SJCRH30 (cell line): ENCODE results near the gene MORN5. TPM values are rescaled to one million over a fixed set of nuclear protein-coding genes. Genes with fewer than 3 reads are reported as not detected.

ENCODE experiments used
- DNase-seq, 2 experiments: peaks; one replicate each; pipeline ENCODE4 v3.0.0-alpha.2; 2015 to 2020
- H3K27ac ChIP-seq: fragments of 250-450 bp; sonication (Bioruptor Pico); 2 replicates; pipeline ENCODE4 v1.5.1; 2020; ENCODE audit warnings: mild to moderate bottlenecking, moderate library complexity
- H3K27me3 ChIP-seq: fragments of 250-450 bp; sonication (Bioruptor Pico); 2 replicates; pipeline ENCODE4 v1.5.1; 2020; ENCODE audit warnings: mild to moderate bottlenecking, moderate library complexity
- H3K36me3 ChIP-seq: fragments of 250-450 bp; sonication (Bioruptor Pico); 2 replicates; pipeline ENCODE4 v1.5.1; 2020; ENCODE audit warnings: mild to moderate bottlenecking, moderate library complexity
- H3K4me1 ChIP-seq: fragments of 250-450 bp; sonication (Bioruptor Pico); 2 replicates; pipeline ENCODE4 v1.5.1; 2020; ENCODE audit warnings: mild to moderate bottlenecking, moderate library complexity
- H3K4me3 ChIP-seq: fragments of 250-450 bp; sonication (Bioruptor Pico); 2 replicates; pipeline ENCODE4 v1.5.1; 2020; ENCODE audit warnings: mild to moderate bottlenecking, moderate library complexity
- H3K9me3 ChIP-seq: fragments of 250-450 bp; sonication (Bioruptor Pico); replicated peaks from 2 replicates; pipeline ENCODE4 v1.5.1; 2020; ENCODE audit warnings: mild to moderate bottlenecking, moderate library complexity
- total RNA-seq: library from RNA; depleted of rRNA; stranded (reverse); fragments of >200 nt; shearing (Covaris generic); gene quantifications from 2 replicates; pipeline ENCODE4 v1.2.3, GENCODE V29; 2014

Gene MORN5
- total RNA-seq, 1 experiment from 2014 or later = not detected

DNA sequence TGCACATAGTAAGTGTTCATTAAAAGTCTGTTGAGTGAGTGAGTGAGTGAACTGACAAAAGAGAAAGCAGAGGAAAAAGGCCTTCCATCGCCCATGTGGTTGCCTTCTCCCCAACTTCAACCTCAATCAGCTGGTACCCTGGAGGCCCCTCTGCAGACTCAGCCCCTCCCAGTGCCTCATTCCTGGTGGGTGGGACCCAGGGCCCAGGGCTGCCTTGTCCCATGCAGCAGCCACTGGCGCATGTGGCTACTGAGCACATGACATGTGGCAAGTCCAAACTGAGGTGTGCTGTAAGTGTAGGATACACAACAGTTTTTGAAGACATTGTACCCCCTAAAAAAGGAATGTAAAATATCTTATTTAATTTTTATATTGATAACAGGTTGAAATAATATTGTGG lies 29.7 kb upstream of the MORN5 start:
- Histone ChIP-seq H3K9me3 (no peaks in the 10 kb centered on the region), H3K4me3 (no peak overlapping the region), H3K4me1 (peaks cover 3% of the 10 kb centered on the region; the same call in 1 of the 2 replicates), H3K27ac (no peak overlapping the region), H3K27me3 (peaks cover 3% of the 10 kb centered on the region; the same call in 1 of the 2 replicates), H3K36me3 (no peaks in the 10 kb centered on the region)
- DNase-seq = no peak

DNA sequence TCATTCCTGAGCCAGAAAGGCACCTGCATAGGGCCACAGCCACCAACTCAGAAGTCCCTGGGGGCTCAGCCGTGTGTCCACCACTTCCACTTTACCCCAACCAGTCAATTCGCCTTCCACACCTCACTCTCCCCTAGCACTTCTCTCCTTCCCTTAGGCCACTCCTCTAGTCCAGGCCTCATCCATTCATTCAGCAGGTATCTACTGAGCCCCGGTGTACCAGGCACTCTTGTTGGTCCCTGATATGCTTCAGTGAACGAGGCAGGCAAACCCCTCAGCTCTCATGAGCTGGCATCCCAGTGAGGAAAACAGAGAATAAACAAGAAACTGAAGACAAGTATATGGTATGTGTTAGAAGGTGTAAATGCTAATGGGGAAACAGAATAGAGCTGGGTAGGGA lies 28.9 kb upstream of the MORN5 start:
- Histone ChIP-seq H3K27me3 (peaks cover 3% of the 10 kb centered on the region; the same call in 1 of the 2 replicates), H3K4me1 (peaks cover 5% of the 10 kb centered on the region; the same call in 1 of the 2 replicates), H3K27ac (no peak overlapping the region), H3K4me3 (no peak overlapping the region), H3K9me3 (no peaks in the 10 kb centered on the region), H3K36me3 (no peaks in the 10 kb centered on the region)
- no peak for DNase-seq

DNA sequence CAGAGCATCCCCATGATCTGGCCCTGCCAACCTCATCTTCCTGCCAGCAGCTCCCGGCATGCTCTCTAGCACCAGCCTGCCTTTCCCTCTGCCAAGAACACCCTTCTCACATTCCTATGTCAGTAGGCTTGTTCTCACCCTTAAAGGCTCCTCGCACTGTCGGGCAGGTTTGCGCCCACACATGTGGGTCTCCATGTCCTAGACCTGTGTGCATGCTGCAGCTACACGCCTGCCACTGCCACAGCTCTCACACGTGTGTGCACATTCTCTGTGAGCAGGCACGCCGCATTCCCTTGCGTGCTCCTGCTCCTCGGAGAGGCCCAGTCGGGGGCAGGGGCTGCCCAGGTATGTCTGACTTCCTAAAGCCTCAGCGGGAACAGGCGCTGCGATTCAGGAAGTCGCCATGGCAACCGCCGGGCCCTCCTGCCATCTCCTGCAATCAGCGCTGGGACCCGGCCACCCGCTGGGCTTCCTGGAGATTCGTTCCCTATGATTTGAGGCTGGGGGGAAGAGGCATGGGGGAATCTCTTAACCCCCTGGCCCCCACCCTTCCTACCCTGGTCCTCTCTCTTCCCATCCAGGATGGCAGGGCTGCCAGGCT lies 28.2 kb upstream of the MORN5 start:
- no peaks in the 10 kb centered on the region for H3K36me3 ChIP-seq
- H3K4me3 ChIP-seq = no peak overlapping the region
- no peak overlapping the region for H3K27ac ChIP-seq
- peaks cover 3% of the 10 kb centered on the region; the same call in 1 of the 2 replicates for H3K27me3 ChIP-seq
- H3K4me1 ChIP-seq = peaks cover 6% of the 10 kb centered on the region; the same call in 1 of the 2 replicates
- H3K9me3 ChIP-seq = no peaks in the 10 kb centered on the region
- DNase-seq = peak; percentile 43 to 45

DNA sequence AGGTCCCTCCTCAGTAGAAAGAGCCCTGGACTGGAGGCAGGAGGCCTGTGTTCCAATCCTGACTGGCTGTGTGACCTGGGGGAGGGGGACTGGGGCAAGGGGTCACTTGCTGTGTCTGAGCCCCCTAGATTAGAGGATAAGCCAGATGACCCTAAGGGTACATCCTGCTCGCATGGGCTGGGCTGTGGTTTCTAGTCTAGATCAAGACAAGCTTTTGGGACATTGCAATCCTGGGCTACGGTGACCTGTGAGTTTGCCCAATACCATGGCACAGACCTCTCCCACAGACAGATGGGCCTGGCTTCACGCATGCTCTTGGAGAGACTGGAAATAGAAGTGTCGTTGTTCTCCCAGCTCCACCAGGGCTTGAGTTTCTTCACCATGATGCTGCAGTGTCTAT lies 27.2 kb upstream of the MORN5 start:
- H3K4me3 ChIP-seq = no peak overlapping the region
- H3K27me3 ChIP-seq = peaks cover 3% of the 10 kb centered on the region; the same call in 1 of the 2 replicates
- DNase-seq = no peak
- no peak overlapping the region for H3K27ac ChIP-seq
- H3K9me3 ChIP-seq = no peaks in the 10 kb centered on the region
- H3K36me3 ChIP-seq = no peaks in the 10 kb centered on the region
- H3K4me1 ChIP-seq = peaks cover 6% of the 10 kb centered on the region; the same call in 1 of the 2 replicates

DNA sequence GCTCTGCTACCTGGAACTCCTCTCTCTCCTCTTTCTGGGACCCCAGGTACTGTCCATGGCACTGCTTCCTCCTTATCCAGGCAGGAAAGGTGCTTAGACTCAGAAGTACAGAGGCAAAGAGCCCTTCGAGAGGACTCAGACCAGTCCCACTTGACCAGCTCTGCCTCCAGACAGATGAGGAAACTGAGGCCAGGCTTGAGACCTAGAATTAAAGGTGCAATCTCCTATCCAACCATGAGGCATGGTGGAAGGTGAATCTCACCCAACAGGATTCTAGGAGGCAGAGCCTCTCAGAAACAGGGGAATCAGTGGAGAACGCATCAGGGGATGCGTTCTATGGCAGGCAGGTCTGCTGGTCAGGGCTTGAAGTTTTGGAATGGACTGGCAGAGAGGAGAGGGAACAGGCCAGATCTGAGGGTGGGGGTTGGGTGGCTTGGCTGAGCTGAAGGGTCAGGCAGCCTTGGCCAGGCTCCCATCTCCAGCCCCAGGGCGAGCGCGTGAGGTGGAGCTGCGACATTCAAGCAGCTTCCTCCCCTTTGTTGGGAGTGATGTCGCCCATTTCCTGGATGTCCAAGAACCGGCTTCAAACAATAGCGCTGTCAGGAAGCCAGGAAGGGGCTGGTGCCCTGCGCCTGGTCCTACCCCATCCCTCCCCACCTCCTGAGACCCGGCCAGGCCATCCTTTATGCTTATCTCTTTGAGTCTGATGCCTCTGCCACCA lies 26.3 kb upstream of the MORN5 start:
- Histone ChIP-seq H3K27me3 (peaks cover 3% of the 10 kb centered on the region; the same call in 1 of the 2 replicates), H3K36me3 (no peaks in the 10 kb centered on the region), H3K27ac (no peak overlapping the region), H3K9me3 (no peaks in the 10 kb centered on the region), H3K4me3 (no peak overlapping the region), H3K4me1 (peaks cover 6% of the 10 kb centered on the region; the same call in 1 of the 2 replicates)
- no peak for DNase-seq

DNA sequence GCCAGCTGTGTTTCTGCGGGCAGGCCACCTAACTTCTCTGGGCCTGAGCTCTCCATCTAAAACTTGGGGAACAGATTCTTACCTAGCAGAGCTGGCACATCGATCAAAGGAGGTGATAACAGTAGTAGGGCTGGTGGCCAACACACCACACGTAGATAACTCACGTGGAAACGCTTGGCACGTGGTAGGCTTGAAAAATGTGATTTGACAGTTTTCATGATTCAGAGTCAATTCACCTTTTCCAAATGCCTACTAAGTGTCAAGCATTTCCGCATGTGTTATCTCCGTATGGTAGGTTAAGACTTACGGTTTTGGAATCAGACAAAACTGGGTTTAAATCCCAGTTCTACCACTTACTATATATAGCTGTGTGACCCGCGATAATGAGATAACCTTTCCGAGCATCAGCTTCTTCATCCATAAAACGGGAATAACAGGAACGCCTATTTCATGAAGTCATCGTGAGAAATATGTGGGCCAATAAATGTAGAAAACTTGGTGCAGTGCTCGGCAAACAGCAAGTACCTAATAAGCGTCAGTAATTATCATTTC lies 25.6 kb upstream of the MORN5 start:
- Histone ChIP-seq H3K36me3 (no peaks in the 10 kb centered on the region), H3K9me3 (no peaks in the 10 kb centered on the region), H3K27ac (no peak overlapping the region), H3K4me3 (no peak overlapping the region), H3K4me1 (peaks cover 6% of the 10 kb centered on the region; the same call in 1 of the 2 replicates), H3K27me3 (peaks cover 3% of the 10 kb centered on the region; the same call in 1 of the 2 replicates)
- DNase-seq = no peak

DNA sequence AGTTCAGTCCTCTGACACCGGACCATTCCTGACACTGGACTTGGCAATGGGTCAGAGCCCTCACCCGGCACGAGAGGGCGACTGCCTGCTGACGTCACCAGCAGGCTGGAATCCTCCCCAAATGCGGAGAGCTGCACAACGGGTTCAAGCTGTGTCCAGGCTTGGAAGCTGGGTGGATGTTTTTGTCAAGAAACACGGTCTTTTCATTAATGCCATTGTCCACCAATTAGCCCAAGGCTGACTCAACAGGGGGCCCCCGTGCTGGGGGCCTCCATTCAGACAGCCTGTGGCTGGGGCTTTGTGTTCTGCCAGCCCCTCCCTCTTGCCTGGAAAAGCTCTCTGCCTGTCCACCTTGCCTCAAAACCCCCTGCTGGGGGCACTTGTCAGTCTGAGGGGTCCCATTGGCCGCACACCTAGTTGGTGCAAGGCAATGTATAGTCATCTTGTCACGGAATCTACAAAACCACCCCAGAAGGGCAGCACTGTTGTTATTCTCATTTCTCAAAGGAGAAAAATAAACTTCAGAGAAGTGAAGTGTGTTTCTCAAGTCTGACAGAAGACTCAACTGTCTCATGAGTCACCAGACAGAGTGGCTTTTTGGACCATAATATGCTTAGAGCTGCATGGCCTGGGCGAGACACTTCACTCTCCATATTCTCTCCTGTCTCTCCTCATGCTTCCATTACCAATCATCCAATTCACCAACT lies 24.7 kb upstream of the MORN5 start:
- Histone ChIP-seq H3K4me1 (peaks cover 6% of the 10 kb centered on the region; the same call in 1 of the 2 replicates), H3K9me3 (no peaks in the 10 kb centered on the region), H3K36me3 (no peaks in the 10 kb centered on the region), H3K4me3 (no peak overlapping the region), H3K27me3 (peaks cover 3% of the 10 kb centered on the region; the same call in 1 of the 2 replicates), H3K27ac (no peak overlapping the region)
- no peak for DNase-seq

DNA sequence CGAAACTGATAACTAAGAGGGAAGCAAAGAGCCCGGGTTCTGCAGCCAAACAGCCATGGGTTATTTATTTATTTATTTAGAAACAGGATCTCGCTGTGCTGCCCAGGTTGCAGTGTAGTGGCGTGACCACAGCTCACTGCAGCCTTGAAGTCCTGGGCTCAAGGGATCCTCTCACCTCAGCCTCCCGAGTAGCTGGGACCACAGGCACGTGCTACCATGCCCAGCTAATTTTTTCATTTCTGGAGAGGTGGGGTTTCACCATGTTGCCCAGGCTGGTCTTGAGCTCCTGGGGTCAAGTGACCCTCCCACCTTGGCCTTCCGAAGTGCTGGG lies 24.2 kb upstream of the MORN5 start:
- H3K9me3 ChIP-seq = no peaks in the 10 kb centered on the region
- no peaks in the 10 kb centered on the region for H3K36me3 ChIP-seq
- peaks cover 3% of the 10 kb centered on the region; the same call in 1 of the 2 replicates for H3K27me3 ChIP-seq
- DNase-seq = no peak
- H3K4me3 ChIP-seq = no peak overlapping the region
- peaks cover 6% of the 10 kb centered on the region; the same call in 1 of the 2 replicates for H3K4me1 ChIP-seq
- H3K27ac ChIP-seq = no peak overlapping the region

DNA sequence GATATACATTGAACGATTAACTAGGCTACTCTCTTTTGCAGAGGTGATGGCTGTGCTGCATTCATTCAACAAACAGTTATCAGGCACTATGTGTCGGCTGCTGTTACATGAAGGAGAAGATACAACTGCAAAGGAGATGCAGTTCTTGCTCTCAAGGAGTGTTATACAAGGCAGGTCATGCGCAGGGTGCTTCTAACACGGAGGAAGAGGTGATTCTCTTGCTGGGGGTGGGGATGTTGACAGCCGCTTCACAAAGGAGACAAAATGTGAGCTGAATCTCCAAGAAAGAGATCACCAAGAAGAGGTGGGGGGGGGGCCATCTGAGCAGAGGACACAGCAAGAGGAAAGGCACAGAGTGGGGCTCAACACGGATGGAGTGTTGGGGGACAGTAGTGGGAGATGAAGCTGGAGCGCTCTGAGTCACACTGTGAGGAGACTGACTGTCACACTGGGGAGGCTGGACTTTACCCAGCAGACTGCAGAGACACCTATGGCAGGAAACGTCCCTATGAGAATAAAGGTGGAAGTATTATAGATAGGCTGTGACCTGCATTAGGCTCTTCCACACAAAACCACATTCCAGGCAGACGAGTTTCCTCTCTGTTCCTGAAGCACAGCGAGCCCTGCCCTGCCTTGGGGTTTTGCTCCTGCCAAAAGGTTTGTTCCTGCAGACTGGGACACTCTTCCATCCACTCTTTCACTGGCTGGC lies 21.0 kb upstream of the MORN5 start:
- Histone ChIP-seq H3K36me3 (peaks cover 14% of the 10 kb centered on the region), H3K27me3 (no peaks in the 10 kb centered on the region), H3K9me3 (no peaks in the 10 kb centered on the region), H3K4me1 (peaks cover 6% of the 10 kb centered on the region; the same call in 1 of the 2 replicates), H3K27ac (no peak overlapping the region), H3K4me3 (no peak overlapping the region)
- no peak for DNase-seq

DNA sequence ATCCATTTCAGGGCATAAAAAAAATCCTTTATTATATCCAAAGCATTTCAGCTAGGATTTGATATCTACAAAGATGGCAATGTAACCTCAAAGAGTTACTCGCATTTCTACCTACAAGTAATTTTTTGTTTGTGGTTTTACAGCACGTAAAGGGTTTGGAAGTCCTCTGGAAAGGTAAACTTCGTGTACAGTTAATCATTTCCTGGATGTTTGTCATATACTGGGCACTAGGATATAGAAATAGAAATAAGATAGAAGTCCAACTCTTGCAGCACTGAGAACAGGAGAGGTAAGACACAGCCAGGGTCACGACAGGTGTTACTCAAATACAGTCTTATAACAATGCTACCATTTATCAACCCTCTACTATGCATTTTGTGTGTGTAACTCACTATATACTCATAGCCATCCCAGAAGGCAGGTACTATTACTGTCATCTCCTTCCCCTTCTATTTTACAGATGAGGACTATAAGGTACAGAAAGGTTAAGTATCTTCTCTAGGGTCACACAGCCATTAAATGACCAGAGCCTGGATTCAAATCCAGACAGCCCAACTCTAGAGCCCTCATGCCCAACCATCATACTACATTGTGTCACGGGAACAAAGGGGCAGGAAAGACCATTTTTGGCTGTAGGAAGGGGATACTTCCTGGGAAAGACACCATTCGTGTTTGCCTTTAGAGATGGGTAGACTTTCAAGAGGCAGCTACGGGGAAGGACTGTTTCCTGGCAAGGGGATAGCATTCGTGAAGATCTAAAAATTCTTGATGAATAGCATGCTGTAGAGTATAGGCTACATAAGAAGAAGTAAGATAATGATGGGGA lies 19.1 kb upstream of the MORN5 start:
- Histone ChIP-seq H3K4me3 (no peak overlapping the region), H3K27me3 (no peaks in the 10 kb centered on the region), H3K4me1 (peaks cover 3% of the 10 kb centered on the region; the same call in 1 of the 2 replicates), H3K9me3 (no peaks in the 10 kb centered on the region), H3K27ac (no peak overlapping the region), H3K36me3 (peaks cover 33% of the 10 kb centered on the region)
- DNase-seq = no peak

DNA sequence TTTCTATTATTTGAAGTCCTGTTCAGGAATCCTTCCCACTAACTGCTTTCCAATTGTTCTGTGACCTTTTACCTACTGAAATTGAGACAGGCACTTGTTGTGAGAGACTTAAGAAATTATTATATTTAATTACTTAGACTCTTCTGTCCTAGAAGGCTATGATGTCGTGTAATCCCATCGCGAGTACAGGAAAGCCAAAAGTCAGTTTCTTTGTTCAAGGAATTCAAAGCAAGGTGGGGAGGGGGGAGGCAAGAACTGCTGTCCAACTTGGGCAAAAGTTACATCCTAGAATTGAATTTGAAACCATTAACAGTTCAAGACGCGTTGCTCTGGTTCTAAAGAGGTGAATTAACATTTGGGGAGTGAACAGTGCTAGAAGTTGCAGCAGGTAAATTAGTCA lies 18.0 kb upstream of the MORN5 start:
- Histone ChIP-seq H3K27me3 (no peaks in the 10 kb centered on the region), H3K4me1 (no peaks in the 10 kb centered on the region), H3K36me3 (peaks cover 42% of the 10 kb centered on the region), H3K27ac (no peak overlapping the region), H3K4me3 (no peak overlapping the region), H3K9me3 (no peaks in the 10 kb centered on the region)
- no peak for DNase-seq

DNA sequence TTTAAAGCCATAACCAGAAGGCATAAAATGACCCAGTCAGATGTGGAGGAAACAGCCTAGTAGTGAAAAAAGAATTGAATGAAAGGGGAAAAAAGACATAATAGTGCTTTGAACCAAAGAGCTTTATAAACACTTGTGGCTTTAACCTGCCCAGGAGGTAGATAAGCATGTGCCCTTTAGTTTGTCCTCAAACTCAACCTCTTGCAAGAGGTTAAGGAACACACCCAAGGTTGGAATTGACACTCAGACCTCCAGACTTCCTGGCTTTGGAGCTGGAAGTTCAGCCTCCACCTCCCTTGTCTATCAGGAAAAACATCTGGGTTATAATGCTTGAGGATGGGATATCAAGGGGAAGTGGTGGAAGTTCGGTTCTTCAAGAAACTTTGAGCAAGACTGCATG lies 16.4 kb upstream of the MORN5 start:
- DNase-seq = no peak
- H3K27ac ChIP-seq = no peak overlapping the region
- H3K4me3 ChIP-seq = no peak overlapping the region
- no peaks in the 10 kb centered on the region for H3K9me3 ChIP-seq
- no peaks in the 10 kb centered on the region for H3K27me3 ChIP-seq
- no peaks in the 10 kb centered on the region for H3K4me1 ChIP-seq
- H3K36me3 ChIP-seq = peaks cover 55% of the 10 kb centered on the region

DNA sequence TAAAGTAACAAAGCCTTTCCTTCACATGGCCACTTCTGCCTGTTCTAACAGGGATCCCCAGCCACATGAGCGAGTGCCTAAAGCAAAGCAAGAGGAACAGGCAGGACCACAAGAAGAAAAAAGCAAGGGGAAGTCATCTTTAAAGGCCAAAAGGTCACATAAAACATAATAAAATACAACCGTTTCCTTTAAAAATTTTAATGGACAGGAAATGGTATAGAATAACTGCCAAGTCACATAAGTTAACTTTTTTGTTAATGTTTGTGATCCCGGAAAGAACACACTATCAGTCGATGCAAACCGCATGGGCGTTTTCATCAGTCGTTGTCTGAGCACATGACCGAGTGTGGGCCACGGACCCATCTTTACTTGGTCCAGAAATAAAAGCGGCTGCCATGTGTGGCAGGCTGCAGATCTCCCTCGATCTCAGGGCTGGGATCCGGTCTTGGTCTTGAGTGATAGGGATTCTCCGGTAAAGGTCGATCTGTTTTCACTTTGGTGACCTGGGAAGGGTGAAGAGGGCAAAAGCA lies 15.8 kb upstream of the MORN5 start:
- peaks cover 60% of the 10 kb centered on the region for H3K36me3 ChIP-seq
- no peak overlapping the region for H3K4me3 ChIP-seq
- H3K27me3 ChIP-seq = no peaks in the 10 kb centered on the region
- no peaks in the 10 kb centered on the region for H3K4me1 ChIP-seq
- no peak for DNase-seq
- no peak overlapping the region for H3K27ac ChIP-seq
- no peaks in the 10 kb centered on the region for H3K9me3 ChIP-seq
